IMR-90 (cell line): ENCODE results near the gene RNF130. TPM values are rescaled to one million over a fixed set of nuclear protein-coding genes. Genes with fewer than 3 reads are reported as not detected.

Source experiments
- ATAC-seq: fragments of 200-7000 bp; cut with Tn5 transposase; 2 replicates; pipeline ENCODE4 v1.9.1; 2020; ENCODE audit warnings: low read depth, mild to moderate bottlenecking, moderate library complexity
- BruUV-seq: library from RNA; stranded (reverse); fragments of 400-500 nt; replicated peaks from 2 replicates; lab custom pipeline; 2021; lab: Mats Ljungman, UMichigan
- CTCF ChIA-PET: fragments of 300-600 bp; formaldehyde crosslinking; extraction: SDS; loops from one replicate; lab custom pipeline; 2021; ENCODE audit warnings: antibody characterized with exemption; lab: Yijun Ruan, JAX
- POLR2A ChIA-PET: fragments of 300-600 bp; sonication (Branson Sonifier 250); formaldehyde crosslinking; loops from one replicate; lab custom pipeline; 2022; ENCODE audit warnings: antibody characterized with exemption; ENCODE audit not compliant: unreplicated experiment; lab: Charles Lee
- DNase-seq: peaks from one replicate; pipeline ENCODE4 v3.0.0; 2013
- H2AFZ ChIP-seq: replicated peaks from 2 replicates; pipeline ENCODE3; 2013; ENCODE audit warnings: low read length, mild to moderate bottlenecking; ENCODE audit not compliant: poor library complexity
- H2AK5ac ChIP-seq: 2 replicates; pipeline ENCODE4 v1.6.1; 2013; ENCODE audit warnings: low read depth, low read length, inconsistent platforms
- H2AK9ac ChIP-seq: replicated peaks from 2 replicates; pipeline ENCODE3; 2013; ENCODE audit warnings: mild to moderate bottlenecking, low read depth, low read length, moderate library complexity; ENCODE audit not compliant: poor library complexity
- H2BK120ac ChIP-seq: 2 replicates; pipeline ENCODE4 v1.6.1; 2013; ENCODE audit warnings: low read depth, low read length, inconsistent platforms
- H2BK15ac ChIP-seq: 3 replicates; pipeline ENCODE4 v1.6.1; 2013; ENCODE audit warnings: low read depth, low read length, inconsistent platforms
- H2BK20ac ChIP-seq: 2 replicates; pipeline ENCODE4 v1.6.1; 2013; ENCODE audit warnings: low read depth, mild to moderate bottlenecking, inconsistent platforms, low read length, moderate library complexity
- H2BK5ac ChIP-seq: 2 replicates; pipeline ENCODE4 v1.6.1; 2013; ENCODE audit warnings: mild to moderate bottlenecking, low read depth, low read length, inconsistent platforms; ENCODE audit not compliant: poor library complexity, severe bottlenecking
- H3K14ac ChIP-seq: replicated peaks from 2 replicates; pipeline ENCODE4 v1.6.1; 2013; ENCODE audit warnings: low read depth, low read length, inconsistent platforms
- H3K18ac ChIP-seq: 2 replicates; pipeline ENCODE4 v1.6.1; 2013; ENCODE audit warnings: low read depth, low read length, control low read depth
- H3K23ac ChIP-seq: 2 replicates; pipeline ENCODE4 v1.6.1; 2013; ENCODE audit warnings: low read depth, low read length, inconsistent platforms
- H3K27ac ChIP-seq: 2 replicates; pipeline ENCODE4 v1.5.1; 2013; ENCODE audit warnings: mild to moderate bottlenecking, control low read depth, low read length; ENCODE audit not compliant: insufficient read depth
- H3K27me3 ChIP-seq: 2 replicates; pipeline ENCODE4 v1.6.1; 2013; ENCODE audit warnings: low read length; ENCODE audit not compliant: control insufficient read depth, insufficient read depth
- H3K36me3 ChIP-seq: 2 replicates; pipeline ENCODE4 v1.6.1; 2013; ENCODE audit warnings: low read length, mixed read lengths; ENCODE audit not compliant: control insufficient read depth, insufficient read depth
- H3K4ac ChIP-seq: 2 replicates; pipeline ENCODE4 v1.6.1; 2013; ENCODE audit warnings: low read depth, low read length, inconsistent platforms
- H3K4me1 ChIP-seq: 2 replicates; pipeline ENCODE4 v1.6.1; 2013; ENCODE audit warnings: low read length, mixed read lengths; ENCODE audit not compliant: control insufficient read depth, insufficient read depth
- H3K4me2 ChIP-seq: 2 replicates; pipeline ENCODE4 v1.6.1; 2013; ENCODE audit warnings: low read depth, mild to moderate bottlenecking, control low read depth, low read length, moderate library complexity
- H3K4me3 ChIP-seq: 2 replicates; pipeline ENCODE4 v1.5.1; 2013; ENCODE audit warnings: low read depth, mild to moderate bottlenecking, control low read depth, low read length, moderate library complexity; ENCODE audit not compliant: insufficient read depth
- H3K56ac ChIP-seq: 2 replicates; pipeline ENCODE4 v1.6.1; 2013; ENCODE audit warnings: low read length, inconsistent platforms; ENCODE audit not compliant: insufficient read depth; ENCODE audit errors: extremely low read depth
- H3K79me1 ChIP-seq, 2 experiments: 2 replicates each; pipeline ENCODE4 v1.6.1; 2013; ENCODE audit warnings: low read length in 2 of 2, inconsistent platforms in 1 of 2, low read depth in 1 of 2
- H3K9ac ChIP-seq: 2 replicates; pipeline ENCODE4 v1.6.1; 2013; ENCODE audit warnings: low read depth, low read length, control low read depth
- H3K9me1 ChIP-seq: 2 replicates; pipeline ENCODE4 v1.6.1; 2013; ENCODE audit warnings: low read length, inconsistent platforms; ENCODE audit not compliant: insufficient read depth
- H3K9me3 ChIP-seq: 2 replicates; pipeline ENCODE4 v1.6.1; 2013; ENCODE audit warnings: low read length; ENCODE audit not compliant: control insufficient read depth, insufficient read depth
- H4K20me1 ChIP-seq: 2 replicates; pipeline ENCODE4 v1.6.1; 2013; ENCODE audit warnings: low read length, inconsistent platforms; ENCODE audit not compliant: insufficient read depth
- H4K5ac ChIP-seq: 2 replicates; pipeline ENCODE4 v1.6.1; 2013; ENCODE audit warnings: mild to moderate bottlenecking, low read depth, low read length, control low read depth
- H4K8ac ChIP-seq, 2 experiments: 2 replicates each; pipeline ENCODE4 v1.6.1; 2013; ENCODE audit warnings: low read depth in 2 of 2, low read length in 2 of 2, control low read depth in 1 of 2, inconsistent platforms in 1 of 2
- H4K91ac ChIP-seq: 2 replicates; pipeline ENCODE4 v1.6.1; 2013; ENCODE audit warnings: low read depth, low read length, inconsistent platforms; ENCODE audit not compliant: insufficient read depth
- CHD1 ChIP-seq: IDR thresholded peaks from 2 replicates; pipeline ENCODE4 v1.6.1; 2012; ENCODE audit warnings: low read depth, low read length, improper control_type of control experiment
- RCOR1 ChIP-seq: IDR thresholded peaks from 2 replicates; pipeline ENCODE4 v1.6.1; 2012; ENCODE audit warnings: mild to moderate bottlenecking, low read length, improper control_type of control experiment; ENCODE audit not compliant: insufficient replicate concordance
- WGBS, 2 experiments: methylation state at CpG; one replicate each; pipeline versions ENCODE4 v1.1.5 to v1.1.7; 2013; ENCODE audit warnings: missing lambda C conversion rate in 2 of 2; ENCODE audit not compliant: insufficient read length in 1 of 2; ENCODE audit errors: extremely low coverage in 2 of 2; 5-methylcytosine and 5-hydroxymethylcytosine counted together
- dilution Hi-C: fragments of 300-500 bp; cut with HindIII; formaldehyde crosslinking; loops from one replicate; pipeline ENCODE4 v1.14.3; 2018; ENCODE audit warnings: low sequenced_read_pairs; ENCODE audit not compliant: unreplicated experiment
- in situ Hi-C: fragments of 300-500 bp; cut with MboI; formaldehyde crosslinking; loops from 3 replicates; pipeline ENCODE4 v1.14.3; 2019; ENCODE audit warnings: low sequenced_read_pairs, inconsistent platforms, mixed read lengths
- intact Hi-C: fragments of 100-400 bp; cut with micrococcal nuclease; formaldehyde crosslinking; loops from 2 replicates; pipeline ENCODE4 v1.10.0; 2022
- polyA plus RNA-seq, 3 experiments: library from polyadenylated mRNA; depleted of rRNA; stranded (reverse); fragments of >200 nt; gene quantifications; 2 replicates each; pipeline ENCODE4 v1.2.3, GENCODE V29; 2012; ENCODE audit warnings: low replicate concordance in 1 of 3
- total RNA-seq: library from RNA; depleted of rRNA; stranded (reverse); fragments of >200 nt; gene quantifications from 2 replicates; pipeline ENCODE4 v1.2.3, GENCODE V29; 2012

RNF130 gene
- total and polyA plus RNA-seq, 2 of the 4 experiments (the other 2 are of a cell fraction) = 12.9 to 21.7 TPM

DNA sequence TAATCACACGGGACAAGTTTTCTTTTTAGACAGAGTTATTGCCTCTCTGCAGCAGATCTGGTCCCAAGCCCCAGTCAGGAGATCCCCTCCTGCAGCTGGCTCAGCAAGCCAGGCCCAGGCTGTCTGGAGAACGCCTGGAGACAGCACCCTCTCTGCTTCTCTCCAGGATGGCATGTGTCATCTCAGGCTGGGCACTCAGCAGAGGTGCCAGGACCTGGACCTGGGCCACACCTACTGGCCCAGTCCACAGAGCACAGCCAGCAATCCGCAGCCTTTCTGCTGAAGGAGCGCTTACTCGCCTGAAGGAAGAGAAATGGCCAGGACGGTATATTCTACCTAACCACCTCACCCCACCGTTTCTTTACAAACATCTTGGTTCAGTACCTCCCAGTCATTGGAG is 159.2 kb downstream of the RNF130 start:
- Histone ChIP-seq H3K56ac (no peak overlapping the region), H2AK5ac (no peak overlapping the region), H3K27me3 (no peaks in the 10 kb centered on the region), H2AK9ac (no peak overlapping the region), H3K36me3 (no peaks in the 10 kb centered on the region), H4K8ac (no peak overlapping the region), H3K4me3 (no peak overlapping the region), H3K14ac (no peak overlapping the region), H3K27ac (no peak overlapping the region), H2BK120ac (no peak overlapping the region), H3K9me1 (peaks cover 5% of the 10 kb centered on the region), H2BK5ac (no peak overlapping the region), H4K91ac (no peak overlapping the region), H3K23ac (no peak overlapping the region), H3K4ac (no peak overlapping the region), H3K18ac (no peak overlapping the region), H3K4me1 (peaks cover 7% of the 10 kb centered on the region), H4K5ac (no peak overlapping the region), H4K20me1 (no peaks in the 10 kb centered on the region), H2BK20ac (no peak overlapping the region), H2AFZ (no peak overlapping the region), H3K4me2 (no peak overlapping the region), H2BK15ac (no peak overlapping the region), H3K79me1 (no peaks in the 10 kb centered on the region), H3K9ac (no peak overlapping the region), H3K9me3 (no peaks in the 10 kb centered on the region)
- no TSS peak for BruUV-seq
- CTCF ChIA-PET = no interaction called here
- WGBS, 2 experiments = 14% methylated on average over 1 of the region's 7 CpGs; no CpG with 5 or more reads in 1 of the 2 experiments
- in situ Hi-C loops = no loop called here
- POLR2A ChIA-PET = no interaction called here
- intact Hi-C loops = no loop called here
- ATAC-seq (no peak), DNase-seq (no peak)
- dilution Hi-C loops = no loop called here
- TF ChIP-seq RCOR1 (no peak), CHD1 (no peak)
